GM18505 (cell line): Measurements from ENCODE around the gene PAK3.

ENCODE experiments used
- ATAC-seq: cut with Tn5 transposase; IDR thresholded peaks from one replicate; pipeline ENCODE4 v1.9.1; 2021; ENCODE audit not compliant: unreplicated experiment
- POLR2A ChIP-seq: IDR thresholded peaks from 4 replicates; pipeline ENCODE4 v1.6.1; 2011; ENCODE audit warnings: borderline replicate concordance; ENCODE audit not compliant: insufficient read depth, insufficient read length; ENCODE audit errors: extremely low read depth

PAK3 gene

GRCh38 chrX:111110098-111110775 is 14.2 kb downstream of the PAK3 start:
- ATAC-seq: no peak
- no peak for TF ChIP-seq POLR2A

GRCh38 chrX:111114806-111115205 is 18.8 kb downstream of the PAK3 start:
- ATAC-seq: peak; percentile 78
- no peak for TF ChIP-seq POLR2A

GRCh38 chrX:111116666-111117065 is 20.7 kb downstream of the PAK3 start:
- no peak for ATAC-seq
- no peak for TF ChIP-seq POLR2A

GRCh38 chrX:111119341-111119740 is 23.4 kb downstream of the PAK3 start:
- no peak for ATAC-seq
- no peak for TF ChIP-seq POLR2A

- TF ChIP-seq POLR2A: no peak
- peak; percentile 73 for ATAC-seq
These were observed 27.1 kb downstream of the PAK3 start for GRCh38 chrX:111123125-111123524.

GRCh38 chrX:111123606-111124179 is 27.7 kb downstream of the PAK3 start:
- no peak for ATAC-seq
- TF ChIP-seq POLR2A: no peak

- TF ChIP-seq POLR2A: no peak
- peak; percentile 59 for ATAC-seq
These were observed 28.4 kb downstream of the PAK3 start for GRCh38 chrX:111124418-111124817.

GRCh38 chrX:111127038-111127437 is 31.0 kb downstream of the PAK3 start:
- no peak for ATAC-seq
- no peak for TF ChIP-seq POLR2A

- no peak for TF ChIP-seq POLR2A
- no peak for ATAC-seq
These were observed 33.9 kb downstream of the PAK3 start for GRCh38 chrX:111129921-111130320.

GRCh38 chrX:111131572-111131971 is 35.6 kb downstream of the PAK3 start:
- TF ChIP-seq POLR2A: no peak
- ATAC-seq: no peak

GRCh38 chrX:111133389-111133788 is 37.4 kb downstream of the PAK3 start:
- no peak for TF ChIP-seq POLR2A
- ATAC-seq: no peak

- ATAC-seq: no peak
These were observed 49.9 kb downstream of the PAK3 start for GRCh38 chrX:111145878-111146277.

GRCh38 chrX:111151764-111152163 is 55.8 kb downstream of the PAK3 start:
- TF ChIP-seq POLR2A: no peak
- no peak for ATAC-seq

More at GRCh38 chrX:111145878-111146277, 49.9 kb downstream of the PAK3 start:
- no peak for TF ChIP-seq POLR2A

GRCh38 chrX:111159232-111159631 is 63.2 kb downstream of the PAK3 start:
- ATAC-seq: no peak

More at GRCh38 chrX:111159232-111159631, 63.2 kb downstream of the PAK3 start:
- TF ChIP-seq POLR2A: no peak
